ENCODE results near the gene GCSAM. TPM values are rescaled to one million over a fixed set of nuclear protein-coding genes. Genes with fewer than 3 reads are reported as not detected.
A peak's percentile ranks its signal among the peaks of the same experiment; 100 is the strongest.

The GCSAM gene
- total RNA-seq, 4 donors from 2014 or later, result 0.40 to 5.8 TPM; not detected in 2

- H3K27me3 ChIP-seq, result no peaks in the 10 kb centered on the region
- no peak for DNase-seq
- peaks cover 0 to 16% (median 0%) of the 10 kb centered on the region in 4 donors for H3K4me1 ChIP-seq
- TF ChIP-seq CTCF (IDR thresholded peaks at IDR 0.05), result no peak
- TF ChIP-seq POLR2A (IDR thresholded peaks at IDR 0.05), result no peak
- peak overlapping the region in 2 of 4 donors; percentile 16 to 55 for H3K27ac ChIP-seq
- H3K36me3 ChIP-seq, result no peaks in the 10 kb centered on the region
- no peaks in the 10 kb centered on the region for H3K9me3 ChIP-seq
- no peak overlapping the region for H3K4me3 ChIP-seq
These were observed 3.0 kb downstream of the GCSAM start for GRCh38 chr3:112129925-112130637.

- peak overlapping the region in 2 of 4 donors; percentile 11 to 55 for H3K27ac ChIP-seq
- H3K36me3 ChIP-seq, result no peaks in the 10 kb centered on the region
- H3K9me3 ChIP-seq, result no peaks in the 10 kb centered on the region
- DNase-seq, result peak in 2 of 3 donors; percentile 65 to 74
- peaks cover 0 to 13% (median 0%) of the 10 kb centered on the region in 4 donors for H3K4me1 ChIP-seq
- TF ChIP-seq POLR2A (IDR thresholded peaks at IDR 0.05) (no peak), CTCF (IDR thresholded peaks at IDR 0.05) (no peak)
- H3K27me3 ChIP-seq, result no peaks in the 10 kb centered on the region
- no peak overlapping the region for H3K4me3 ChIP-seq
These were observed 4.0 kb downstream of the GCSAM start for GRCh38 chr3:112128843-112129727.

- no peak overlapping the region for H3K4me3 ChIP-seq
- H3K36me3 ChIP-seq, result no peaks in the 10 kb centered on the region
- H3K27me3 ChIP-seq, result no peaks in the 10 kb centered on the region
- no peak for DNase-seq
- H3K27ac ChIP-seq, result peak overlapping the region in 2 of 4 donors; percentile 4 to 40
- no peaks in the 10 kb centered on the region for H3K9me3 ChIP-seq
- TF ChIP-seq CTCF (IDR thresholded peaks at IDR 0.05) (no peak), POLR2A (IDR thresholded peaks at IDR 0.05) (no peak)
- H3K4me1 ChIP-seq, result peaks cover 0 to 13% (median 0%) of the 10 kb centered on the region in 4 donors
These were observed 5.2 kb downstream of the GCSAM start for GRCh38 chr3:112127522-112128494.

GRCh38 chr3:112126511-112126911 is 6.5 kb downstream of the GCSAM start:
- H3K4me1 ChIP-seq, result peaks cover 0 to 13% (median 0%) of the 10 kb centered on the region in 4 donors
- H3K36me3 ChIP-seq, result no peaks in the 10 kb centered on the region
- no peak for DNase-seq
- TF ChIP-seq CTCF (IDR thresholded peaks at IDR 0.05) (no peak), POLR2A (IDR thresholded peaks at IDR 0.05) (no peak)
- H3K27ac ChIP-seq, result peak overlapping the region in 1 of 4 donors; percentile 39
- H3K27me3 ChIP-seq, result no peaks in the 10 kb centered on the region
- no peaks in the 10 kb centered on the region for H3K9me3 ChIP-seq
- H3K4me3 ChIP-seq, result no peak overlapping the region
